ENCODE measurements around the gene KIF2C. TPM values are rescaled to one million over a fixed set of nuclear protein-coding genes. Genes with fewer than 3 reads are reported as not detected.

The KIF2C gene
- total and polyA plus RNA-seq, 2 donors (not counting 1 experiment from before 2014, with no cell fraction given) = 9.2 to 9.9 TPM

- Histone ChIP-seq H3K4me1 (ENCODE audit: control insufficient read depth, extremely low read depth, insufficient read depth, low read length) (peaks cover 8% of the 10 kb centered on the region), H3K9ac (ENCODE audit: insufficient read depth, low read length) (no peak overlapping the region), H3K4me3 (replicated peaks in 1 of 4; ENCODE audit: control extremely low read depth in 1 of 4, insufficient read depth in 1 of 4, low read depth in 3 of 4, low read length in 4 of 4) (no peak overlapping the region), H3K36me3 (ENCODE audit: control insufficient read depth, insufficient read depth, low read length) (no peaks in the 10 kb centered on the region), H3K4me2 (ENCODE audit: extremely low read depth, insufficient read depth, low read length) (peak overlapping the region; percentile 25), H3K27ac (ENCODE audit: insufficient read depth, low read length) (no peak overlapping the region), H3K9me3 (ENCODE audit: control insufficient read depth, insufficient read depth, low read depth, low read length) (no peaks in the 10 kb centered on the region), H3K79me2 (ENCODE audit: control insufficient read depth, insufficient read depth, low read length) (no peaks in the 10 kb centered on the region), H3K27me3 (ENCODE audit: control insufficient read depth, insufficient read depth, low read length) (no peaks in the 10 kb centered on the region), H4K20me1 (ENCODE audit: control insufficient read depth, extremely low read depth, insufficient read depth, low read length) (no peaks in the 10 kb centered on the region), H2AFZ (ENCODE audit: low read length) (no peak overlapping the region)
- TF ChIP-seq EZH2 (IDR thresholded peaks at IDR 0.05; ENCODE audit: low read length, missing control alignments) (no peak), CTCF (conservative IDR thresholded peaks at IDR 0.05 in 1 of 2, IDR thresholded peaks at IDR 0.05 in 1 of 2; ENCODE audit: low read depth in 1 of 2, low read length in 2 of 2) (no peak)
- DNase-seq (ENCODE audit: low read depth in 2 of 2) = no peak
Measured at GRCh38 chr1:44786841-44787426, 47.3 kb downstream of the KIF2C start.

GRCh38 chr1:44787506-44787905 is 47.9 kb downstream of the KIF2C start:
- Histone ChIP-seq H3K27me3 (ENCODE audit: control insufficient read depth, insufficient read depth, low read length) (no peaks in the 10 kb centered on the region), H3K27ac (ENCODE audit: insufficient read depth, low read length) (no peak overlapping the region), H3K4me2 (ENCODE audit: extremely low read depth, insufficient read depth, low read length) (no peak overlapping the region), H2AFZ (ENCODE audit: low read length) (no peak overlapping the region), H3K9ac (ENCODE audit: insufficient read depth, low read length) (no peak overlapping the region), H3K4me3 (replicated peaks in 1 of 4; ENCODE audit: control extremely low read depth in 1 of 4, insufficient read depth in 1 of 4, low read depth in 3 of 4, low read length in 4 of 4) (no peak overlapping the region), H4K20me1 (ENCODE audit: control insufficient read depth, extremely low read depth, insufficient read depth, low read length) (no peaks in the 10 kb centered on the region), H3K4me1 (ENCODE audit: control insufficient read depth, extremely low read depth, insufficient read depth, low read length) (peaks cover 8% of the 10 kb centered on the region), H3K79me2 (ENCODE audit: control insufficient read depth, insufficient read depth, low read length) (no peaks in the 10 kb centered on the region), H3K9me3 (ENCODE audit: control insufficient read depth, insufficient read depth, low read depth, low read length) (no peaks in the 10 kb centered on the region), H3K36me3 (ENCODE audit: control insufficient read depth, insufficient read depth, low read length) (no peaks in the 10 kb centered on the region)
- DNase-seq (ENCODE audit: low read depth in 2 of 2) = no peak
- TF ChIP-seq CTCF (conservative IDR thresholded peaks at IDR 0.05 in 1 of 2, IDR thresholded peaks at IDR 0.05 in 1 of 2; ENCODE audit: low read depth in 1 of 2, low read length in 2 of 2) (no peak), EZH2 (IDR thresholded peaks at IDR 0.05; ENCODE audit: low read length, missing control alignments) (no peak)

GRCh38 chr1:44788120-44788860 is 48.7 kb downstream of the KIF2C start, which contains the start of gene BEST4:
BEST4 (minus strand) TSS chr1:44788170; CDS start chr1:44787705, 465 bp downstream.
- Histone ChIP-seq H4K20me1 (ENCODE audit: control insufficient read depth, extremely low read depth, insufficient read depth, low read length) (no peaks in the 10 kb centered on the region), H3K79me2 (ENCODE audit: control insufficient read depth, insufficient read depth, low read length) (no peaks in the 10 kb centered on the region), H2AFZ (ENCODE audit: low read length) (no peak within 1 kb of the TSS), H3K4me1 (ENCODE audit: control insufficient read depth, extremely low read depth, insufficient read depth, low read length) (peaks cover 8% of the 10 kb centered on the region), H3K36me3 (ENCODE audit: control insufficient read depth, insufficient read depth, low read length) (no peaks in the 10 kb centered on the region), H3K9me3 (ENCODE audit: control insufficient read depth, insufficient read depth, low read depth, low read length) (no peaks in the 10 kb centered on the region), H3K9ac (ENCODE audit: insufficient read depth, low read length) (no peak within 1 kb of the TSS), H3K27me3 (ENCODE audit: control insufficient read depth, insufficient read depth, low read length) (no peaks in the 10 kb centered on the region), H3K4me3 (replicated peaks in 1 of 4; ENCODE audit: control extremely low read depth in 1 of 4, insufficient read depth in 1 of 4, low read depth in 3 of 4, low read length in 4 of 4) (no peak within 1 kb of the TSS), H3K4me2 (ENCODE audit: extremely low read depth, insufficient read depth, low read length) (no peak within 1 kb of the TSS), H3K27ac (ENCODE audit: insufficient read depth, low read length) (no peak within 1 kb of the TSS)
- no peak for TF ChIP-seq CTCF (conservative IDR thresholded peaks at IDR 0.05 in 1 of 2, IDR thresholded peaks at IDR 0.05 in 1 of 2; ENCODE audit: low read depth in 1 of 2, low read length in 2 of 2)
- no peak for TF ChIP-seq EZH2 (IDR thresholded peaks at IDR 0.05; ENCODE audit: low read length, missing control alignments)
- DNase-seq (ENCODE audit: low read depth in 2 of 2) = no peak
